Upper lobe of right lung (tissue), 1 donor: ENCODE results near the gene FSTL5. TPM values are rescaled to one million over a fixed set of nuclear protein-coding genes. Genes with fewer than 3 reads are reported as not detected.

ENCODE experiments used
- ATAC-seq: fragments of 200-7000 bp; cut with Tn5 transposase; one replicate; pipeline ENCODE4 v1.9.1; 2020; ENCODE audit warnings: mild to moderate bottlenecking, moderate library complexity
- DNase-seq: peaks from one replicate; pipeline ENCODE4 v3.0.0-alpha.2; 2020
- H3K27ac ChIP-seq: fragments of 200-600 bp; one replicate; pipeline ENCODE4 v1.8.0; 2022
- H3K27me3 ChIP-seq: fragments of 200-600 bp; one replicate; pipeline ENCODE4 v1.8.0; 2022; ENCODE audit warnings: mild to moderate bottlenecking
- H3K36me3 ChIP-seq: fragments of 200-600 bp; one replicate; pipeline ENCODE4 v1.8.0; 2022
- H3K4me1 ChIP-seq: fragments of 200-600 bp; one replicate; pipeline ENCODE4 v1.8.0; 2022
- H3K4me3 ChIP-seq: fragments of 200-600 bp; one replicate; pipeline ENCODE4 v1.8.0; 2022; ENCODE audit warnings: mild to moderate bottlenecking
- H3K9me3 ChIP-seq: fragments of 200-600 bp; one replicate; pipeline ENCODE4 v1.8.0; 2022
- intact Hi-C: fragments of 100-400 bp; cut with DNase I; formaldehyde crosslinking; loops from one replicate; pipeline ENCODE4 v1.11.0; 2022
- total RNA-seq: library from RNA; stranded (reverse); fragmentation: NEBNext Ultra II Directional; extraction: Animal tissue kit (Norgen Biotek cat#: 25700); gene quantifications from one replicate; pipeline ENCODE4 v1.2.1, GENCODE V29; 2021
- TF ChIP-seq, protein P1 (sequence below): fragments of 200-600 bp; IDR thresholded peaks from one replicate; pipeline ENCODE4 v1.8.0; 2022; ENCODE audit warnings: antibody characterized with exemption
- donor health status: DM: no; HTN: yes; CAD: no; lungs with severe emphysema.

The FSTL5 gene
- total RNA-seq, 1 donor from 2014 or later = 0.12 TPM

DNA sequence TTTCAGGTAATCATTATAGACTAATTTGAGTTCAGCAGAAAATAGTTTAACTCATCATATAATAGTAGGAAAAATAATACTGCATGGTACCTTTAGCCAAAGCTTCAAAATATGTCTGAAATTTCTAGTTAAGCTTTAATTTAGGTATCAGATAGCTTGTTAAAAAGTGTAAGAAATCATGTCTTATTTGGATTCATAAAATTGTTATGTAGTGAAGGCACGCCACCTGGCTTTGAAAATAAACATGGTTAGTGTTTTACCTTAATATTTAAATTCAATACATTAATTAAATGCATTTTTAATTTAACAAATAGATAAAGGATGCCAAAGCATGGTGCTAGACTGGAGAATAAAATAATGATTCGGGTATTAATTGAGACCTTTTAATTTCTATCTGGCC, 211.4 kb downstream of the FSTL5 start:
- ATAC-seq (no peak), DNase-seq (no peak)
- intact Hi-C loops = no loop called here
- no peak overlapping the region for H3K4me3 ChIP-seq
- H3K27me3 ChIP-seq = no peaks in the 10 kb centered on the region
- no peaks in the 10 kb centered on the region for H3K36me3 ChIP-seq
- no peaks in the 10 kb centered on the region for H3K9me3 ChIP-seq
- no peaks in the 10 kb centered on the region for H3K4me1 ChIP-seq
- H3K27ac ChIP-seq = no peak overlapping the region
- TF ChIP-seq, protein P1, sequence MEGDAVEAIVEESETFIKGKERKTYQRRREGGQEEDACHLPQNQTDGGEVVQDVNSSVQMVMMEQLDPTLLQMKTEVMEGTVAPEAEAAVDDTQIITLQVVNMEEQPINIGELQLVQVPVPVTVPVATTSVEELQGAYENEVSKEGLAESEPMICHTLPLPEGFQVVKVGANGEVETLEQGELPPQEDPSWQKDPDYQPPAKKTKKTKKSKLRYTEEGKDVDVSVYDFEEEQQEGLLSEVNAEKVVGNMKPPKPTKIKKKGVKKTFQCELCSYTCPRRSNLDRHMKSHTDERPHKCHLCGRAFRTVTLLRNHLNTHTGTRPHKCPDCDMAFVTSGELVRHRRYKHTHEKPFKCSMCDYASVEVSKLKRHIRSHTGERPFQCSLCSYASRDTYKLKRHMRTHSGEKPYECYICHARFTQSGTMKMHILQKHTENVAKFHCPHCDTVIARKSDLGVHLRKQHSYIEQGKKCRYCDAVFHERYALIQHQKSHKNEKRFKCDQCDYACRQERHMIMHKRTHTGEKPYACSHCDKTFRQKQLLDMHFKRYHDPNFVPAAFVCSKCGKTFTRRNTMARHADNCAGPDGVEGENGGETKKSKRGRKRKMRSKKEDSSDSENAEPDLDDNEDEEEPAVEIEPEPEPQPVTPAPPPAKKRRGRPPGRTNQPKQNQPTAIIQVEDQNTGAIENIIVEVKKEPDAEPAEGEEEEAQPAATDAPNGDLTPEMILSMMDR = no peak

DNA sequence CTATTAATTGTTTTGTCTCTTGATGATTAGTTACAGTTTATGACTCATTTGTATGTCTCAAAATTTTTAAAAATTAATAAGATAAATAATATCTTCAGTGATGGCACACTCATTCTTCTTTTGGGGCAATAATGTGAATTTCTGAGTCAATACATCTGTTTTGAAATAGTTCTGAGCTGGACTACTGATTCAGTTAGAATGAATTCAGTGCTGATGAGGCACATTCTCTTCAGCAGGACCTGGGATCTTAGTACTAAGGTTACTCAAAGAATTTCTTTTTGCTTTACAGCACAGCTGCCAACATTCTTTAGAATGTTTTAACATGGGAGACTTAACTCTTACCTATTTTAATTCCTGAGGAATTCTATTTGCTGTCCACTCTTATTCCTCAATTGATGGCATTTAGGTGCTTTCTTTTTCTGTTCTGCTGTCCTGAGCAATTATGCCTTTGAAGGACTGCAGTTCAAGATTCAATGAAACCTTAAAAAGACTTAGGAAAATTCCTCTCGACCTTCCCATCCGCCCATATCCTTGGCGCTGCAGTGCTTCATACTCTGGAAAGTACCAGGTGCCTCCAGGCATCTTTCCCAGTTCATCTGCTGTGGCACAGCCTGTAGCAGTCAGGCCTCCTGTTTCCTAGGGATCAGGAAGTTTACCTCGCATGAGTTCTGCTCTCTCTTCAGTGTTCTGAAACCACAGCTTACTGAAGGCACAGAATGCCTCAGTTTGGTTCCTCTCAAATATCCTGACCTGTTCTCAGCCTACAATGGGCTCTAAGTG, 213.7 kb downstream of the FSTL5 start:
- H3K4me3 ChIP-seq = no peak overlapping the region
- no peak overlapping the region for H3K27ac ChIP-seq
- H3K27me3 ChIP-seq = no peaks in the 10 kb centered on the region
- intact Hi-C loops = no loop called here
- no peaks in the 10 kb centered on the region for H3K9me3 ChIP-seq
- no peaks in the 10 kb centered on the region for H3K4me1 ChIP-seq
- DNase-seq (no peak), ATAC-seq (no peak)
- TF ChIP-seq, protein P1 = no peak
- H3K36me3 ChIP-seq = no peaks in the 10 kb centered on the region

DNA sequence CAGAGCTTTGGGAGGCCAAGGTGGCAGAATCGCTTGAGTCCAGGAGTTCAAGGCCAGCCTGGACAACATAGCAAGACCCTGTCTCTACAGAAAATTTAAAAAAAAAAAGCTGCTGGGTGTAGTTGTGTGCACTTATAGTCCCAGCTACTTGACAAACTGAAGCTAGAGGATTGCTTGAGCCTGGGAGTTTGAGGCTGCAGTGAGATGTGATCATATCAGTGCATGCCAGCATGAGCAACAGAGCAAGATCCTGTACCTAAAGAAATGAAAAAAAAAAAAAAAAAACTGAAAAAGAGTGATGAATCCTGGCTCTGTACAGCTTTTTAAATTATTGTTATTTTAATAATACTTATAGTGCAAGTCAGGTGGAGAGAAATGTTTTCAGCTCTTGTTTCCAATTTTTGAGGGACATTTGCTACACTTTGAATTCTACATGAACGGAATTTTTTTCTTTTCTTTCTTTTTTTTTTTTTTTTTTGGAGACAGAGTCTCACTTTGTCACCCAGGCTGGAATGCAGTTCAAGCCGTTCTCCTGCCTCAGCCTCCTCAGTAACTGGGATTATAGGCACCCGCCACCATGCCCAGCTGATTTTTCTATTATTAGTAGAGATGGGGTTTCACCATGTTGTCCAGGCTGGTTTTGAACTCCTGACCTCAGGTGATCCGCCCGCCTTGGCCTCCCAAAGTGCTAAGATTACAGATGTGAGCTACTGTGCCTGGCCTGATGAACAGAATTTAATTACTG, 215.6 kb downstream of the FSTL5 start:
- DNase-seq (no peak), ATAC-seq (no peak)
- Histone ChIP-seq H3K9me3 (no peaks in the 10 kb centered on the region), H3K27ac (no peak overlapping the region), H3K4me3 (no peak overlapping the region), H3K36me3 (no peaks in the 10 kb centered on the region), H3K27me3 (no peaks in the 10 kb centered on the region), H3K4me1 (no peaks in the 10 kb centered on the region)
- TF ChIP-seq, protein P1 = no peak
- intact Hi-C loops = no loop called here

DNA sequence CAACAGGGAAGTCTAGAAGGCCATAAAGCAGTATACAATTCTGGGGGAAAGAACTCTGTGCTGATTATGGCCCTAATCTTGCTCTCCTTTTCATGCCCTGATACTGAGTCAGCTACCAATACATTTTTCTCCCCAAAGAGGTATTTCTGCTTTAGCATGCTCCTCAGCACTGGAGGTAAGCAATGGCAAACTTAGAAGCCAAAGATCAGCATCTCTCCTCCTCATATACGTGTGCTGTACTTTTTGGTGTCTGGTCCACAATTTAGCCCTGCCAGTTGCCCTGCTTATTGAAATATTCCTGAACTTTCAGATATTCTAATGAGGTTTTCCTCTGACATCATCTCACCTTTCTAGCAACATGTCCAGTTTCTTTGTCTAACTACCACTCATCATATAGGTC, 226.2 kb downstream of the FSTL5 start:
- no peaks in the 10 kb centered on the region for H3K4me1 ChIP-seq
- intact Hi-C loops = no loop called here
- TF ChIP-seq, protein P1 = no peak
- H3K27ac ChIP-seq = no peak overlapping the region
- ATAC-seq = no peak
- H3K36me3 ChIP-seq = no peaks in the 10 kb centered on the region
- no peaks in the 10 kb centered on the region for H3K9me3 ChIP-seq
- no peak for DNase-seq
- H3K4me3 ChIP-seq = no peak overlapping the region
- H3K27me3 ChIP-seq = no peaks in the 10 kb centered on the region

DNA sequence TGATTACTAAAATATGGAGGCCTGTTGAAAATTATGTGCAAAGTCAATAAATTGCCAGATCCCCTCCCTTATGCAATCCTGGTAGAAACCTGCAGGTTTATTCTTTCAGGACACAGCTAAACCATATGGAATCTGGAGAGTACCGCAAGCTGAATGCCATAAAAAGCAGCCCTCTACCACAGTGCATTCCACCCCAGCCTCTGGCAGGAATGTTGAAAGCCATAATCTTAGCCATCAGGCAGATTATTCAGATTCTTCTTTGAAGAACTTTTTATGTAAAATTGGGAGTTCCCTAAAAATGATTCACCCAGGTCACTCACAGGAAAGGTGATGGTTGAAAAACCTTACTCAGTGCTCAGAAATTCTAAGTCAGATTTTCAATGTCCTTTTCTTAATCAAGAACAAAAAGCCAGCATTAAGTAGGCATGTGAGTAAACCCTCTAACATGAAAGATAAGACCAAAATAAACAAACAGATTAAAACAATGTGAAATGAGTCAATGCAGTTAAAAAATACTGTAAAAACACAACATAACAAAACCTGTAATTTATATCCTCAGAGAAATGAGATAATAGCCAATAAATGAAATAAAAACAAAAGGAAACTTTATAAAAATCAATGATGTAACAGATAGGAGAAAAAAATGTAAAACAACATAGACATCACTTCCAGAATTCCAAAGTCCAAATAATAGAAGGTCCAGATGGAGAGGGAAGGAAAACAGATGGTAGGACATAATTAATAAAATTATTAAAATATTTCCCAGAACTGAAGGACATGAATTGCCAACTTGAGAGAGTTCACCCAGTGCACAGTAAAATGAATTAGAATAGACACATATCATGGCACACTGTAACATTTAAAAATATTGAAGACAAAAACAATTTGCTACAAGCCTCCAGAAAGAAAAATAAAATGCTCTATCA, 226.9 kb downstream of the FSTL5 start:
- no peaks in the 10 kb centered on the region for H3K36me3 ChIP-seq
- TF ChIP-seq, protein P1 = no peak
- no peaks in the 10 kb centered on the region for H3K27me3 ChIP-seq
- DNase-seq (no peak), ATAC-seq (no peak)
- no peaks in the 10 kb centered on the region for H3K9me3 ChIP-seq
- H3K4me1 ChIP-seq = no peaks in the 10 kb centered on the region
- H3K27ac ChIP-seq = no peak overlapping the region
- no peak overlapping the region for H3K4me3 ChIP-seq
- intact Hi-C loops = no loop called here
